Heart left ventricle (tissue), 16 donors: ENCODE data around the gene MGAT5. TPM values are rescaled to one million over a fixed set of nuclear protein-coding genes. Genes with fewer than 3 reads are reported as not detected.
A peak's percentile ranks its signal among the peaks of the same experiment; 100 is the strongest.

Experiments used
- ATAC-seq, 4 donors: fragments of 200-7000 bp; cut with Tn5 transposase; one replicate each; pipeline ENCODE4 v1.9.1; 2020 to 2022; ENCODE audit warnings: moderate library complexity in 4 of 4, mild to moderate bottlenecking in 3 of 4, moderate number of reproducible peaks in 1 of 4
- DNase-seq, 5 donors: peaks; one replicate each; pipeline ENCODE4 v3.0.0-alpha.2; 2020
- H3K27ac ChIP-seq, 12 donors: fragments of 200-600 bp; sonication (generic) in 4 of 12; one replicate each; pipeline versions ENCODE4 v1.5.0 to v1.8.0; 2016 to 2022; ENCODE audit warnings: mild to moderate bottlenecking in 2 of 12
- H3K27me3 ChIP-seq, 9 donors: fragments of 200-600 bp; sonication (generic) in 2 of 9; one replicate each; pipeline versions ENCODE4 v1.5.1 to v1.8.0; 2016 to 2022; ENCODE audit warnings: mild to moderate bottlenecking in 3 of 9
- H3K36me3 ChIP-seq, 9 donors: fragments of 200-600 bp; sonication (generic) in 2 of 9; one replicate each; pipeline versions ENCODE4 v1.5.0 to v1.8.0; 2018 to 2022; ENCODE audit warnings: mild to moderate bottlenecking in 2 of 9
- H3K4me1 ChIP-seq, 12 donors: fragments of 200-600 bp; sonication (generic) in 4 of 12; one replicate each; pipeline versions ENCODE4 v1.5.0 to v1.8.0; 2016 to 2022; ENCODE audit warnings: mild to moderate bottlenecking in 3 of 12
- H3K4me3 ChIP-seq, 12 donors: fragments of 200-600 bp; sonication (generic) in 4 of 12; one replicate each; pipeline versions ENCODE4 v1.5.0 to v1.8.0; 2017 to 2022; ENCODE audit warnings: mild to moderate bottlenecking in 9 of 12, moderate library complexity in 4 of 12
- H3K9me3 ChIP-seq, 12 donors: fragments of 200-600 bp; sonication (generic) in 4 of 12; one replicate each; pipeline versions ENCODE4 v1.5.0 to v1.8.0; 2016 to 2022; ENCODE audit warnings: mild to moderate bottlenecking in 1 of 12
- CTCF ChIP-seq, 12 donors: fragments of 200-600 bp; sonication (generic) in 4 of 12; IDR thresholded peaks; one replicate each; pipeline versions ENCODE4 v1.5.0 to v1.8.0; 2018 to 2022; ENCODE audit warnings: antibody characterized with exemption in 12 of 12, mild to moderate bottlenecking in 5 of 12
- POLR2A ChIP-seq, 2 donors: fragments of 450-650 bp; IDR thresholded peaks; one replicate each; pipeline ENCODE4 v1.6.1; 2017; ENCODE audit warnings: antibody characterized with exemption in 2 of 2, mild to moderate bottlenecking in 2 of 2, moderate library complexity in 2 of 2
- WGBS, 4 donors: extraction: QIAGEN DNeasy Blood & Tissue Kit in 2 of 4; methylation state at CpG; one replicate each; pipeline versions ENCODE4 v1.1.5 to v1.1.7; 2013 to 2018; 5-methylcytosine and 5-hydroxymethylcytosine counted together
- intact Hi-C, 10 donors: fragments of 100-400 bp; cut with DNase I; formaldehyde crosslinking; loops; one replicate each; pipeline versions ENCODE4 v1.11.1 to v1.14.2; 2022
- polyA plus RNA-seq, 2 donors: library from polyadenylated mRNA; stranded (reverse); fragments of 200-250 nt; gene quantifications; one replicate each; pipeline ENCODE4 v1.2.3, GENCODE V29; 2013
- total RNA-seq, 9 donors: library from RNA; depleted of rRNA in 2 of 9; stranded (reverse); fragments of >200 nt in 2 of 9; fragmentation: NEBNext Ultra II Directional in 3 of 9; extraction: Animal tissue kit (Norgen Biotek cat#: 25700) in 3 of 9; gene quantifications; one replicate each; pipeline versions ENCODE4 v1.1.0 to v1.2.4, GENCODE V29; 2016 to 2023
- donor health status: ischemic (EF 13 %, LVEDD 7.1; RV severe dilation, severe dysfunction).
- donor health status: healthy with polysubstance abuse.
- donor health status: DM: no; HTN: yes; CAD: no.
- donor health status: DM: no; HTN: no; CAD: no.
- donor health status: ischemic (EF 25% LVEDD 6.9; RV normal size, moderate dysfunction).
- donor health status: ischemic (EF 25% LVEDD 5.7; RV mildly dilated, moderate dysfunction).
- donor health status: healthy.
- donor health status: DM: yes; HTN: yes; CAD: no.
- donor health status: ischemic (EF 35%, LVEDD 5.7; RV mildly dilated, moderate dysfunction).
- donor health status: nonischemic (EF 11% LVEDD 7.7; RV severe dilation, severe dysfunction).
- donor health status: DM: yes; HTN: yes; CAD: no.
- donor health status: PGD.
- donor health status: ischemic (EF 29% LVEDD 5.4; RV normal size, mild dysfunction).
- donor health status: nonischemic (EF 23%, LVEDD 6.1; RV moderate dilation, normal function).

The MGAT5 gene
- total and polyA plus RNA-seq, 11 donors: 9.7 to 116 (median 79.3) TPM

GRCh38 chr2:134324947-134325346 is 71.1 kb downstream of the MGAT5 start:
- ATAC-seq (peak in 3 of 4 donors; percentile 53 to 62 (median 62)), DNase-seq (no peak)
- no peaks in the 10 kb centered on the region for H3K27me3 ChIP-seq
- peaks cover 5 to 64% (median 29%) of the 10 kb centered on the region in 12 donors for H3K4me1 ChIP-seq
- no peak overlapping the region for H3K4me3 ChIP-seq
- intact Hi-C loops: no loop called here
- H3K36me3 ChIP-seq: no peaks in the 10 kb centered on the region
- 27 to 46% (median 35%) methylated on average over 1 of the region's 1 CpG for WGBS, 4 donors
- TF ChIP-seq POLR2A (IDR thresholded peaks at IDR 0.05) (no peak), CTCF (IDR thresholded peaks at IDR 0.05) (no peak)
- no peaks in the 10 kb centered on the region for H3K9me3 ChIP-seq
- peak overlapping the region in 2 of 12 donors; percentile 27 to 42 for H3K27ac ChIP-seq

GRCh38 chr2:134325696-134326095 is 71.8 kb downstream of the MGAT5 start:
- H3K9me3 ChIP-seq: no peaks in the 10 kb centered on the region
- no peak for TF ChIP-seq POLR2A (IDR thresholded peaks at IDR 0.05)
- no peak for TF ChIP-seq CTCF (IDR thresholded peaks at IDR 0.05)
- ATAC-seq (no peak), DNase-seq (no peak)
- H3K27ac ChIP-seq: peak overlapping the region in 1 of 12 donors; percentile 40
- H3K27me3 ChIP-seq: no peaks in the 10 kb centered on the region
- intact Hi-C loops: no loop called here
- H3K36me3 ChIP-seq: no peaks in the 10 kb centered on the region
- peaks cover 5 to 57% (median 29%) of the 10 kb centered on the region in 12 donors for H3K4me1 ChIP-seq
- 77 to 89% (median 84%) methylated on average over 1 of the region's 1 CpG for WGBS, 4 donors
- no peak overlapping the region for H3K4me3 ChIP-seq

GRCh38 chr2:134327367-134327766 is 73.5 kb downstream of the MGAT5 start:
- Histone ChIP-seq H3K9me3 (no peaks in the 10 kb centered on the region), H3K27me3 (no peaks in the 10 kb centered on the region), H3K4me1 (peaks cover 5 to 50% (median 28%) of the 10 kb centered on the region in 12 donors), H3K27ac (no peak overlapping the region), H3K36me3 (no peaks in the 10 kb centered on the region), H3K4me3 (no peak overlapping the region)
- 97% methylated on average over 2 of the region's 2 CpGs for WGBS, 4 donors
- ATAC-seq: no peak
- intact Hi-C loops: no loop called here
- DNase-seq: no peak
- TF ChIP-seq POLR2A (IDR thresholded peaks at IDR 0.05): no peak
- TF ChIP-seq CTCF (IDR thresholded peaks at IDR 0.05): no peak

- Histone ChIP-seq H3K27me3 (no peaks in the 10 kb centered on the region), H3K4me3 (no peak overlapping the region), H3K9me3 (no peaks in the 10 kb centered on the region), H3K36me3 (no peaks in the 10 kb centered on the region), H3K4me1 (peaks cover 0 to 43% (median 16%) of the 10 kb centered on the region in 12 donors), H3K27ac (no peak overlapping the region)
- TF ChIP-seq CTCF (IDR thresholded peaks at IDR 0.05): no peak
- TF ChIP-seq POLR2A (IDR thresholded peaks at IDR 0.05): no peak
- 87 to 97% (median 92%) methylated on average over 3 of the region's 3 CpGs for WGBS, 4 donors
- intact Hi-C loops: no loop called here
- ATAC-seq: no peak
- DNase-seq: no peak
Observed at GRCh38 chr2:134331081-134331480, 77.2 kb downstream of the MGAT5 start.
